ENCODE measurements around the gene NAGA. TPM values are rescaled to one million over a fixed set of nuclear protein-coding genes. Genes with fewer than 3 reads are reported as not detected.

The NAGA gene
- total and polyA plus RNA-seq, 2 donors (not counting 1 experiment from before 2014, with no cell fraction given) = 24.5 to 43.4 TPM

DNA sequence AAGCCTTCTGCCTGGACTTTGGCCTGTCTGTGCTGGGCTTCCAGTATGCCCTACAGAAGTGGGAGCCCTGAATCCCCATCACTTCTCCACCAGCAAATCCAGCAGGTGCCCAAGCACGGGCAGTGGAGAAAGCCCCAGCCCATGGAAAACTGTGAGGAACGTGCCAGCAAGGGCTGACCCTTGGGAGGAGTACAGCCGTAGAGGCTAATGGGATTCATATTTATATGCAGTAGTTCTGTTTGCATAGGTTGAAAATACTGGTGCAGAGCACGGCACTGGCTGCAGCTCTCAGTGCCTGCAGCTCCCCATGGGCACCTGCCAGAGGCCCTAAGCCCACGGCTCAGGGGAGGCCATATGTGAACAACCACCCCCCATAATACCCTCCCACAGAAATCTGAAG is 10.1 kb downstream of the NAGA start:
- no peak for DNase-seq (ENCODE audit: low read depth in 2 of 2)
- Histone ChIP-seq H3K4me2 (ENCODE audit: extremely low read depth, insufficient read depth, low read length) (no peak overlapping the region), H3K9ac (ENCODE audit: insufficient read depth, low read length) (no peak overlapping the region), H3K79me2 (ENCODE audit: control insufficient read depth, insufficient read depth, low read length) (no peaks in the 10 kb centered on the region), H3K36me3 (ENCODE audit: control insufficient read depth, insufficient read depth, low read length) (peaks cover 12% of the 10 kb centered on the region), H3K27ac (ENCODE audit: insufficient read depth, low read length) (no peak overlapping the region), H3K9me3 (ENCODE audit: control insufficient read depth, insufficient read depth, low read depth, low read length) (no peaks in the 10 kb centered on the region), H3K4me3 (replicated peaks in 1 of 4; ENCODE audit: control extremely low read depth in 1 of 4, insufficient read depth in 1 of 4, low read depth in 3 of 4, low read length in 4 of 4) (no peak overlapping the region), H4K20me1 (ENCODE audit: control insufficient read depth, extremely low read depth, insufficient read depth, low read length) (no peaks in the 10 kb centered on the region), H3K27me3 (ENCODE audit: control insufficient read depth, insufficient read depth, low read length) (no peaks in the 10 kb centered on the region), H2AFZ (ENCODE audit: low read length) (no peak overlapping the region), H3K4me1 (ENCODE audit: control insufficient read depth, extremely low read depth, insufficient read depth, low read length) (no peaks in the 10 kb centered on the region)
- TF ChIP-seq CTCF (conservative IDR thresholded peaks at IDR 0.05 in 1 of 2, IDR thresholded peaks at IDR 0.05 in 1 of 2; ENCODE audit: low read depth in 1 of 2, low read length in 2 of 2) = no peak
- TF ChIP-seq EZH2 (IDR thresholded peaks at IDR 0.05; ENCODE audit: low read length, missing control alignments) = no peak

GRCh38 chr22:42056757-42057511 is 13.7 kb downstream of the NAGA start:
- no peak overlapping the region for H3K4me2 ChIP-seq (ENCODE audit: extremely low read depth, insufficient read depth, low read length)
- no peak overlapping the region for H2AFZ ChIP-seq (ENCODE audit: low read length)
- no peaks in the 10 kb centered on the region for H3K9me3 ChIP-seq (ENCODE audit: control insufficient read depth, insufficient read depth, low read depth, low read length)
- H3K27ac ChIP-seq (ENCODE audit: insufficient read depth, low read length) = no peak overlapping the region
- H3K36me3 ChIP-seq (ENCODE audit: control insufficient read depth, insufficient read depth, low read length) = peaks cover 6% of the 10 kb centered on the region
- no peaks in the 10 kb centered on the region for H3K27me3 ChIP-seq (ENCODE audit: control insufficient read depth, insufficient read depth, low read length)
- no peaks in the 10 kb centered on the region for H4K20me1 ChIP-seq (ENCODE audit: control insufficient read depth, extremely low read depth, insufficient read depth, low read length)
- DNase-seq (ENCODE audit: low read depth in 2 of 2) = no peak
- TF ChIP-seq CTCF (conservative IDR thresholded peaks at IDR 0.05 in 1 of 2, IDR thresholded peaks at IDR 0.05 in 1 of 2; ENCODE audit: low read depth in 1 of 2, low read length in 2 of 2) (no peak), EZH2 (IDR thresholded peaks at IDR 0.05; ENCODE audit: low read length, missing control alignments) (no peak)
- H3K79me2 ChIP-seq (ENCODE audit: control insufficient read depth, insufficient read depth, low read length) = no peaks in the 10 kb centered on the region
- H3K9ac ChIP-seq (ENCODE audit: insufficient read depth, low read length) = no peak overlapping the region
- H3K4me3 ChIP-seq (replicated peaks in 1 of 4; ENCODE audit: control extremely low read depth in 1 of 4, insufficient read depth in 1 of 4, low read depth in 3 of 4, low read length in 4 of 4) = no peak overlapping the region
- H3K4me1 ChIP-seq (ENCODE audit: control insufficient read depth, extremely low read depth, insufficient read depth, low read length) = no peaks in the 10 kb centered on the region

DNA sequence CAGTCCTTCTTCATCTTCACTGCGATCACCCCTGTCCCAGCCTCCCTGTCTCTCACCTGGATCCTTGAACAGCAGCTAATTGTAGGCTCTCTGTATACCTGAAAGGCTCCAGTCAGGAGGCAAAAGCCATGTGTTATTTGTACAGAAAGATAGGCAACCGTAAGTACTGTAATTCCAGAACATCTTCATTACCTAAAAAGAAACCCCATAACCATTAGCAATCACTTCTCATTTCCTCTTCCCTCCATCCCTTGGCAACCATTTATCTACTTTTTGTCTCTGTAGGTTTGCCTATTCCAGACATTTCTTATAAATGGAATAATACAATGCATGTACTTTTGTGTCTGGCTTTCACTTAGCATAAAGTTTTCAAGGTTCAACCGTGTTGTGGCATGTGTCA is 17.8 kb downstream of the NAGA start:
- H3K27ac ChIP-seq (ENCODE audit: insufficient read depth, low read length) = no peak overlapping the region
- no peaks in the 10 kb centered on the region for H3K9me3 ChIP-seq (ENCODE audit: control insufficient read depth, insufficient read depth, low read depth, low read length)
- H3K4me2 ChIP-seq (ENCODE audit: extremely low read depth, insufficient read depth, low read length) = no peak overlapping the region
- TF ChIP-seq CTCF (conservative IDR thresholded peaks at IDR 0.05 in 1 of 2, IDR thresholded peaks at IDR 0.05 in 1 of 2; ENCODE audit: low read depth in 1 of 2, low read length in 2 of 2) (no peak), EZH2 (IDR thresholded peaks at IDR 0.05; ENCODE audit: low read length, missing control alignments) (no peak)
- DNase-seq (ENCODE audit: low read depth in 2 of 2) = no peak
- no peak overlapping the region for H3K4me3 ChIP-seq (replicated peaks in 1 of 4; ENCODE audit: control extremely low read depth in 1 of 4, insufficient read depth in 1 of 4, low read depth in 3 of 4, low read length in 4 of 4)
- H4K20me1 ChIP-seq (ENCODE audit: control insufficient read depth, extremely low read depth, insufficient read depth, low read length) = no peaks in the 10 kb centered on the region
- no peaks in the 10 kb centered on the region for H3K79me2 ChIP-seq (ENCODE audit: control insufficient read depth, insufficient read depth, low read length)
- no peaks in the 10 kb centered on the region for H3K4me1 ChIP-seq (ENCODE audit: control insufficient read depth, extremely low read depth, insufficient read depth, low read length)
- H2AFZ ChIP-seq (ENCODE audit: low read length) = no peak overlapping the region
- no peaks in the 10 kb centered on the region for H3K27me3 ChIP-seq (ENCODE audit: control insufficient read depth, insufficient read depth, low read length)
- no peaks in the 10 kb centered on the region for H3K36me3 ChIP-seq (ENCODE audit: control insufficient read depth, insufficient read depth, low read length)
- H3K9ac ChIP-seq (ENCODE audit: insufficient read depth, low read length) = no peak overlapping the region
